GM19463 (cell line): ENCODE results near the gene NEMF.
"Not testable (repeated sequence)": the region's sequence is repeated elsewhere in the genome, so short reads cannot be mapped to it uniquely, and the experiment has no call there.

Source experiments
- ATAC-seq: cut with Tn5 transposase; IDR thresholded peaks from one replicate; pipeline ENCODE4 v1.9.1; 2021; ENCODE audit warnings: mild to moderate bottlenecking, moderate library complexity; ENCODE audit not compliant: unreplicated experiment

Gene NEMF

GRCh38 chr14:49852301-49853157 is at the start of gene NEMF:
Gene NEMF (minus strand): TSS chr14:49852788. CDS start chr14:49852753, 35 bp downstream.
- peak; percentile 88 for ATAC-seq

- ATAC-seq, result no peak
These were observed 48.4 kb upstream of the NEMF start for GRCh38 chr14:49900973-49901372.

- no peak for ATAC-seq
These were observed 45.9 kb upstream of the NEMF start for GRCh38 chr14:49898485-49898884.

GRCh38 chr14:49897965-49898364 is 45.4 kb upstream of the NEMF start:
- ATAC-seq, result no peak

GRCh38 chr14:49897414-49897813 is 44.8 kb upstream of the NEMF start:
- ATAC-seq, result no peak

GRCh38 chr14:49896966-49897365 is 44.4 kb upstream of the NEMF start:
- no peak for ATAC-seq

- not testable (repeated sequence) for ATAC-seq
These were observed 43.7 kb upstream of the NEMF start for GRCh38 chr14:49896272-49896671.

- no peak for ATAC-seq
These were observed 42.9 kb upstream of the NEMF start for GRCh38 chr14:49895480-49895879.

- ATAC-seq, result not testable (repeated sequence)
These were observed 41.9 kb upstream of the NEMF start for GRCh38 chr14:49894214-49895107.

- peak; percentile 46 for ATAC-seq
These were observed 41.0 kb upstream of the NEMF start for GRCh38 chr14:49893309-49894213.

- peak; percentile 86 for ATAC-seq
These were observed 40.2 kb upstream of the NEMF start, which contains the start of gene ARF6 for GRCh38 chr14:49892636-49893308. Gene ARF6 (plus strand): TSS chr14:49893082. CDS start chr14:49893737, 655 bp downstream.

- peak; percentile 22 for ATAC-seq
These were observed 39.7 kb upstream of the NEMF start for GRCh38 chr14:49892301-49892635.

- no peak for ATAC-seq
These were observed 35.7 kb upstream of the NEMF start for GRCh38 chr14:49888293-49888692.

- ATAC-seq, result peak; percentile 60
These were observed 33.9 kb upstream of the NEMF start for GRCh38 chr14:49886523-49886922.

GRCh38 chr14:49882826-49883694 is 30.5 kb upstream of the NEMF start:
- ATAC-seq, result no peak

- ATAC-seq, result no peak
These were observed 28.9 kb upstream of the NEMF start for GRCh38 chr14:49881350-49882001.

- no peak for ATAC-seq
These were observed 27.9 kb upstream of the NEMF start for GRCh38 chr14:49880267-49881064.
